Spleen (tissue), 11 donors: ENCODE measurements around the gene ZNF507. TPM values are rescaled to one million over a fixed set of nuclear protein-coding genes. Genes with fewer than 3 reads are reported as not detected.

Experiments
- DNase-seq: peaks from one replicate; pipeline ENCODE4 v3.0.0-alpha.2; 2020
- H3K27ac ChIP-seq, 8 donors: fragments of 200-600 bp; sonication (generic) in 7 of 8; 1 replicate in 4 of 8; 2 replicates in 4 of 8; pipeline versions ENCODE4 v1.5.0 to v1.8.0; 2016 to 2021; ENCODE audit warnings: inconsistent platforms in 4 of 8, mild to moderate bottlenecking in 4 of 8, moderate library complexity in 1 of 8
- H3K27me3 ChIP-seq, 7 donors: fragments of 200-600 bp; sonication (generic) in 6 of 7; replicated peaks in 1 of 7; 1 replicate in 4 of 7; 2 replicates in 3 of 7; pipeline versions ENCODE4 v1.5.0 to v1.8.0; 2016 to 2021; ENCODE audit warnings: inconsistent platforms in 3 of 7, mild to moderate bottlenecking in 1 of 7
- H3K36me3 ChIP-seq, 6 donors: fragments of 200-600 bp; sonication (generic) in 5 of 6; 1 replicate in 4 of 6; 2 replicates in 2 of 6; pipeline versions ENCODE4 v1.5.0 to v1.8.0; 2016 to 2021; ENCODE audit warnings: inconsistent platforms in 2 of 6
- H3K4me1 ChIP-seq, 6 donors: fragments of 200-600 bp; sonication (generic) in 5 of 6; 1 replicate in 3 of 6; 2 replicates in 3 of 6; pipeline versions ENCODE4 v1.5.0 to v1.8.0; 2016 to 2021; ENCODE audit warnings: inconsistent platforms in 3 of 6
- H3K4me3 ChIP-seq, 8 donors: fragments of 200-600 bp; sonication (generic) in 7 of 8; 1 replicate in 4 of 8; 2 replicates in 4 of 8; pipeline versions ENCODE4 v1.5.0 to v1.8.0; 2016 to 2021; ENCODE audit warnings: inconsistent platforms in 4 of 8, mild to moderate bottlenecking in 4 of 8, moderate library complexity in 2 of 8
- H3K9me3 ChIP-seq, 8 donors: fragments of 200-600 bp; sonication (generic) in 7 of 8; 1 replicate in 4 of 8; 2 replicates in 4 of 8; pipeline versions ENCODE4 v1.5.0 to v1.8.0; 2016 to 2021; ENCODE audit warnings: inconsistent platforms in 4 of 8
- POLR2A ChIP-seq, 3 donors: fragments of 450-650 bp; IDR thresholded peaks; one replicate each; pipeline ENCODE4 v1.5.1; 2017; ENCODE audit warnings: antibody characterized with exemption in 3 of 3, mild to moderate bottlenecking in 1 of 3
- POLR2AphosphoS5 ChIP-seq, 3 donors: sonication (generic); formaldehyde crosslinking; IDR thresholded peaks; one replicate each; pipeline ENCODE4 v1.5.1; 2017; ENCODE audit warnings: antibody characterized with exemption in 3 of 3
- whole genome bisulfite sequencing, 5 donors: extraction: QIAGEN DNeasy Blood & Tissue Kit in 3 of 5; methylation state at CpG; one replicate each; pipeline versions ENCODE4 v1.1.5 to v1.1.7; 2013 to 2018; 5-methylcytosine and 5-hydroxymethylcytosine counted together
- intact Hi-C: fragments of 100-400 bp; cut with DNase I; formaldehyde crosslinking; loops from one replicate; pipeline ENCODE4 v1.15.0; 2023; ENCODE audit warnings: low total_unique reads
- polyA plus RNA-seq, 3 donors: library from polyadenylated mRNA; stranded (reverse); fragments of 200-250 nt; gene quantifications; one replicate each; pipeline ENCODE4 v1.2.1, GENCODE V29; 2013
- total RNA-seq, 7 donors: library from RNA; depleted of rRNA in 3 of 7; stranded (reverse); fragments of >200 nt in 3 of 7; fragmentation: NEBNext Ultra II Directional in 4 of 7; extraction: Animal tissue kit (Norgen Biotek cat#: 25700) in 4 of 7; gene quantifications; one replicate each; pipeline versions ENCODE4 v1.1.0 to v1.2.1, GENCODE V29; 2016 to 2021
- TF ChIP-seq, protein P1 (sequence below), 11 experiments: fragments of 200-600 bp in 7 of 11; fragments of 450-650 bp in 4 of 11; sonication (generic) in 4 of 11; IDR thresholded peaks in 8 of 11; conservative IDR thresholded peaks in 3 of 11; 1 replicate in 7 of 11; 2 replicates in 4 of 11; pipeline versions ENCODE4 v1.4.0 to v1.8.0; 2016 to 2021; ENCODE audit warnings: antibody characterized with exemption in 11 of 11, inconsistent platforms in 4 of 11, mild to moderate bottlenecking in 1 of 11
- donor health status: healthy with polysubstance abuse.
- donor health status: DM: no; HTN: no; CAD: no; lungs with moderate emphysema.
- donor health status: DM: no; HTN: no; CAD: no.
- donor health status: Bipolar disorder and iron deficiency.
- donor health status: healthy.
- donor health status: DM: no; HTN: no; CAD: no.
- donor health status: DM: yes; HTN: yes; CAD: no.

Gene ZNF507
- total and polyA plus RNA-seq, 10 donors: 3.6 to 31.4 (median 23.7) TPM

DNA sequence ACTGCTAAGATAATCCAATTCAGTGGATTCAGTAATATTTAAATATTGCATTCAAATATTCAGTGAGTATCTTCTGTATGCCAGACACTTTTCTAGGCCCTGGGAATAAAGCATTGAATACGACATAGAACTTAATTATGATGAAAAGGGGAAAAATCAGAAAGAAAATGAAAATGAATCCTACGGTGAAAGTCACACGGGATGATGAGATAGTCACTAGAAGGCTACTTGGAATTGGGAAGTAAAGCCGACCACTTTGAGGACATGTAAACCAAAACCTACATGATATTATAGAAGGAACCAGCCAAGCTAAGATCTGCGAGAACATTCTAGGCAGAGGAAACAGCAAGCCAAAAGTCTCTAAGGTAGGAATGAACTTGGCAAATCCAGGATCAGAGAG lies 70.3 kb downstream of the ZNF507 start:
- DNase-seq: no peak

DNA sequence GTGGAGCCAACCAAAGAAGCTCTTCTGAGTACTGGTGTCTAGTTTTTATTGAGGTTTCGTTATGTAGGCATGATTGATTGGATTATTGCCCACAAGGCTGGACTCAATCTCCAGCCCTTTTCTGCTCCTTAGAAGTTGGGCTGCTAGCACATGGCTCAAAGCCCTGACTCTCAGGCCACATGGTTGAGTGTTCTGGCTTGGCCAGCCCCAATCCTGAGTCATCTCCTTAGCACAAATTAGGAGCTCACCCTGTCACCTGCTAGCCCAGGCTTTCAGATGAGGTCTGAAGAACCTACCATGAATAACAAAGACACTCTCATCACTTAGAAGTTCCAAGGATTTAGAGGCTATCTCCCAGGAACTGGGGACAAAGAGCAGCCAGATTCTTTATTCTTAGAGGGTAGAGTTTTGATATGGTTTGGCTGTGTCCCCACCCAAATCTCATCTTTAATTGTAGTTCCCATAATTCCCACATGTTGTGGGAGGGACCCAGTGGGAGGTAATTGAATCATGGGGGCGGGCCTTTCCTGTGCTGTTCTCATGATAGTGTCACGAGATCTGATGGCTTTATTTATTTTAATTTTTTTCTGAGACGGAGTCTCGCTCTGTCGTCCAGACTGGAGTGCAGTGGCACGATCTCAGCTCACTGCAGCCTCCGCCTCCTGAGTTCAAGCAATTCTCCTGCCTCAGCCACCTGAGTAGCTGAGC lies 71.5 kb downstream of the ZNF507 start:
- 94 to 98% (median 95%) methylated on average over 8 of the region's 8 CpGs for WGBS, 5 donors

More for the DNA sequence above, 70.3 kb downstream of the ZNF507 start:
- Histone ChIP-seq H3K36me3 (peaks cover 0 to 93% (median 31%) of the 10 kb centered on the region in 6 donors), H3K27me3 (no peaks in the 10 kb centered on the region), H3K4me1 (peaks cover 0 to 9% (median 0%) of the 10 kb centered on the region in 6 donors), H3K27ac (peak overlapping the region in 2 of 8 donors; percentile 42 to 52), H3K4me3 (no peak overlapping the region), H3K9me3 (no peaks in the 10 kb centered on the region)
- TF ChIP-seq POLR2A (IDR thresholded peaks at IDR 0.05): no peak
- no peak for TF ChIP-seq POLR2AphosphoS5 (IDR thresholded peaks at IDR 0.05)
- TF ChIP-seq, protein P1, sequence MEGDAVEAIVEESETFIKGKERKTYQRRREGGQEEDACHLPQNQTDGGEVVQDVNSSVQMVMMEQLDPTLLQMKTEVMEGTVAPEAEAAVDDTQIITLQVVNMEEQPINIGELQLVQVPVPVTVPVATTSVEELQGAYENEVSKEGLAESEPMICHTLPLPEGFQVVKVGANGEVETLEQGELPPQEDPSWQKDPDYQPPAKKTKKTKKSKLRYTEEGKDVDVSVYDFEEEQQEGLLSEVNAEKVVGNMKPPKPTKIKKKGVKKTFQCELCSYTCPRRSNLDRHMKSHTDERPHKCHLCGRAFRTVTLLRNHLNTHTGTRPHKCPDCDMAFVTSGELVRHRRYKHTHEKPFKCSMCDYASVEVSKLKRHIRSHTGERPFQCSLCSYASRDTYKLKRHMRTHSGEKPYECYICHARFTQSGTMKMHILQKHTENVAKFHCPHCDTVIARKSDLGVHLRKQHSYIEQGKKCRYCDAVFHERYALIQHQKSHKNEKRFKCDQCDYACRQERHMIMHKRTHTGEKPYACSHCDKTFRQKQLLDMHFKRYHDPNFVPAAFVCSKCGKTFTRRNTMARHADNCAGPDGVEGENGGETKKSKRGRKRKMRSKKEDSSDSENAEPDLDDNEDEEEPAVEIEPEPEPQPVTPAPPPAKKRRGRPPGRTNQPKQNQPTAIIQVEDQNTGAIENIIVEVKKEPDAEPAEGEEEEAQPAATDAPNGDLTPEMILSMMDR (IDR thresholded peaks at IDR 0.05 in 8 of 11, conservative IDR thresholded peaks at IDR 0.05 in 3 of 11): no peak
- intact Hi-C loops: no loop called here
- 80 to 94% (median 92%) methylated on average over 5 of the region's 5 CpGs for WGBS, 5 donors

DNA sequence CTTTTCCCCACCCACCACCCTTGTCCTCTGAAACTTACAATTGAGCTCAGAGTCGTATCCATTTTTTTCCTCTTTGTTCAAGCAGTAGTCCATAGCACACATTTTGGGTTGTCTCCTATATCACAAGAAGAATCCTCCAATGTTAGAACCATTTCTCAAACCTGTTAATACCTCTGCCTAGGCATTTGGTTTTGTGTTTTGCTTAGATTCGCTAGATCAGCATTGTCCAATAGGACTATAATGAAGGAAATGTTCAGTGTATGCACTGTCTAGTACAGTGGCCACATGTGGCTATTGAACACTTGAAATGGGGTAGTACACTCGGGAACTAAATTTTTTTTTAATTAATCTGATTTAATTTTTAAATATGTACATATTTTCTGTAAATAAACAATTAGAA lies 72.7 kb downstream of the ZNF507 start:
- Histone ChIP-seq H3K27me3 (no peaks in the 10 kb centered on the region), H3K36me3 (peaks cover 0 to 68% (median 8%) of the 10 kb centered on the region in 6 donors), H3K4me3 (no peak overlapping the region), H3K4me1 (peaks cover 0 to 34% (median 1%) of the 10 kb centered on the region in 6 donors), H3K9me3 (no peaks in the 10 kb centered on the region), H3K27ac (no peak overlapping the region)
- intact Hi-C loops: no loop called here
- no peak for DNase-seq
- 91 to 98% (median 94%) methylated on average over 3 of the region's 3 CpGs for WGBS, 5 donors
- TF ChIP-seq, protein P1 (IDR thresholded peaks at IDR 0.05 in 8 of 11, conservative IDR thresholded peaks at IDR 0.05 in 3 of 11): no peak
- TF ChIP-seq POLR2A (IDR thresholded peaks at IDR 0.05) (no peak), POLR2AphosphoS5 (IDR thresholded peaks at IDR 0.05) (no peak)

More for the DNA sequence above, 71.5 kb downstream of the ZNF507 start:
- intact Hi-C loops: no loop called here
- H3K9me3 ChIP-seq: no peaks in the 10 kb centered on the region
- H3K27me3 ChIP-seq: no peaks in the 10 kb centered on the region
- DNase-seq: no peak
- H3K27ac ChIP-seq: peak overlapping the region in 1 of 8 donors; percentile 52
- no peak for TF ChIP-seq POLR2AphosphoS5 (IDR thresholded peaks at IDR 0.05)
- TF ChIP-seq POLR2A (IDR thresholded peaks at IDR 0.05): no peak
- TF ChIP-seq, protein P1 (IDR thresholded peaks at IDR 0.05 in 8 of 11, conservative IDR thresholded peaks at IDR 0.05 in 3 of 11): no peak
- H3K4me3 ChIP-seq: no peak overlapping the region
- peaks cover 0 to 81% (median 19%) of the 10 kb centered on the region in 6 donors for H3K36me3 ChIP-seq
- peaks cover 0 to 21% (median 1%) of the 10 kb centered on the region in 6 donors for H3K4me1 ChIP-seq

DNA sequence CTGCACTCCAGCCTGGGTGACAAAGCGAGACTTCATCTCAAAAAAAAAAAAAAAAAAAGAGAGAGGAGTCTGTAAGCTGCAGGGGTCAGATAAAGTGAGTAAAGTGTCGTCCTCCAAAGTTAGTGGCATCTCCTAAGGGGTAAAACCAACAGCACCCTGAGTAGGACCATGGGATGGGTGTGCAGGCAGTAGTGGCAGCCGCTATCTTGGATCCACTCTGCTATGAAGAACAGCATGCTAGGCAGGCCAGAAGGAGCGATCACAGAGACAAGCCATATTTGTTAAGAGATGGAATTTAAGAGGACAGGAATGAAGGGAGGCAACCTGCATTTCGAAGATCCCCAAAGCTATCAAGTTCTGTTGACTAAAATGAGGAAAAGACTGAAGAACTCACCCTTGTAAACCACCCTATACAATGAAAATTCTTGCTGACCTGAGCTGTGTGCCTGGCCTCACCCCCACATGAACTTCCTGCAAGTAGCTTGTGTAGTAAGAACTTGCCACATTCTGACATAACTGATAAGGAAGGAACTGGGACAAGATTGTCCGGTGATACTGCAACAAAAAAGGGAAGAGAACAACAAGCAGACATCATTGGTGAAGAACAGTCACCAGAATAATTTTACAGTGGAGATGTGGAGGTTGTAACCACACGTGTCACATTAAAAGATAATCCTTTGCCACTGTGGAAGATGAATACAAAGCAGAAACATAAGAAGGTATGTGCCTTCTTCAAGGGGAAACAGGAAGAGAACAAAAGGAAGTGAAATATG lies 76.4 kb downstream of the ZNF507 start:
- Histone ChIP-seq H3K27ac (peak overlapping the region; percentile 10 to 88 (median 76)), H3K36me3 (peaks cover 0 to 37% (median 2%) of the 10 kb centered on the region in 6 donors), H3K27me3 (no peaks in the 10 kb centered on the region), H3K4me3 (peak overlapping the region in 1 of 8 donors; percentile 2), H3K9me3 (no peaks in the 10 kb centered on the region), H3K4me1 (peaks cover 0 to 34% (median 1%) of the 10 kb centered on the region in 6 donors)
- no peak for DNase-seq
- 44 to 62% (median 51%) methylated on average over 7 of the region's 7 CpGs for WGBS, 5 donors
- TF ChIP-seq POLR2AphosphoS5 (IDR thresholded peaks at IDR 0.05): peak in 1 of 3 donors; percentile 84
- TF ChIP-seq, protein P1 (IDR thresholded peaks at IDR 0.05 in 8 of 11, conservative IDR thresholded peaks at IDR 0.05 in 3 of 11): no peak
- intact Hi-C loops: no loop called here
